Peyer's patch (tissue), 4 donors: Measurements from ENCODE around the gene VPREB3.

ENCODE experiments used
- POLR2A ChIP-seq, 2 donors: fragments of 450-650 bp; IDR thresholded peaks; one replicate each; pipeline ENCODE4 v1.5.1; 2017; ENCODE audit warnings: antibody characterized with exemption in 2 of 2, mild to moderate bottlenecking in 2 of 2, moderate library complexity in 2 of 2
- TF ChIP-seq, protein P1 (sequence below), 6 experiments: fragments of 450-650 bp in 4 of 6; fragments of 200-600 bp in 2 of 6; sonication (generic) in 1 of 6; IDR thresholded peaks; one replicate each; pipeline ENCODE4 v1.5.1; 2017 to 2019; ENCODE audit warnings: antibody characterized with exemption in 6 of 6, mild to moderate bottlenecking in 3 of 6, moderate library complexity in 1 of 6

DNA sequence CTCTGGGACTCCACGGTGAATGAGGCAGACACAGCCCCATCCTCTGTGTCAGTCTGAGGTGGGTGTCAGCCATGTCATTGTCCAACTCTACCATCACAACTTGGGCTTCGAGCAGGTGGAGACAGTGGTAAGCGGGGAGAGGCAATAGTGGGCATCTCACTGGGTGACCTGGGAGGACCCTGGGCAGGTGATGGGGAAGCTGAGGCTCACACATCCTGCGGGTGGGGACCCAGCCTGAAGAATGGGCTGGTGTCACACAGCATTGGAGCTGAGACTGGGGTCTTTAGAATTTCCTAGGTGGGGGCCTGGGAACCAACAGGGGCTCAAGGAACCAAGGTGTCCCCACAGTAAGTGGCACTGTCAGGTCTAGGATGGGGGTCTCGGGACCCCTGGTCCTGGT is 25.5 kb upstream of the VPREB3 start:
- TF ChIP-seq, protein P1, sequence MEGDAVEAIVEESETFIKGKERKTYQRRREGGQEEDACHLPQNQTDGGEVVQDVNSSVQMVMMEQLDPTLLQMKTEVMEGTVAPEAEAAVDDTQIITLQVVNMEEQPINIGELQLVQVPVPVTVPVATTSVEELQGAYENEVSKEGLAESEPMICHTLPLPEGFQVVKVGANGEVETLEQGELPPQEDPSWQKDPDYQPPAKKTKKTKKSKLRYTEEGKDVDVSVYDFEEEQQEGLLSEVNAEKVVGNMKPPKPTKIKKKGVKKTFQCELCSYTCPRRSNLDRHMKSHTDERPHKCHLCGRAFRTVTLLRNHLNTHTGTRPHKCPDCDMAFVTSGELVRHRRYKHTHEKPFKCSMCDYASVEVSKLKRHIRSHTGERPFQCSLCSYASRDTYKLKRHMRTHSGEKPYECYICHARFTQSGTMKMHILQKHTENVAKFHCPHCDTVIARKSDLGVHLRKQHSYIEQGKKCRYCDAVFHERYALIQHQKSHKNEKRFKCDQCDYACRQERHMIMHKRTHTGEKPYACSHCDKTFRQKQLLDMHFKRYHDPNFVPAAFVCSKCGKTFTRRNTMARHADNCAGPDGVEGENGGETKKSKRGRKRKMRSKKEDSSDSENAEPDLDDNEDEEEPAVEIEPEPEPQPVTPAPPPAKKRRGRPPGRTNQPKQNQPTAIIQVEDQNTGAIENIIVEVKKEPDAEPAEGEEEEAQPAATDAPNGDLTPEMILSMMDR (IDR thresholded peaks at IDR 0.05): no peak
- no peak for TF ChIP-seq POLR2A (IDR thresholded peaks at IDR 0.05)
